ENCODE measurements around the gene CHAF1B. TPM values are rescaled to one million over a fixed set of nuclear protein-coding genes. Genes with fewer than 3 reads are reported as not detected.

Gene CHAF1B
- total RNA-seq, 2 donors from 2014 or later = 23.3 to 30.3 TPM

- Mint-ChIP-seq H3K36me3 (ENCODE audit: low read depth) (no peaks in the 10 kb centered on the region), H3K27ac (no peak overlapping the region), H3K9me3 (no peaks in the 10 kb centered on the region), H3K4me1 (no peaks in the 10 kb centered on the region), H3K4me3 (no peak overlapping the region), H3K27me3 (peaks cover 8% of the 10 kb centered on the region)
- ATAC-seq (replicated peaks) = no peak
Measured at GRCh38 chr21:36454706-36455105, 69.5 kb downstream of the CHAF1B start.

- Mint-ChIP-seq H3K27me3 (peaks cover 8% of the 10 kb centered on the region), H3K4me3 (no peak overlapping the region), H3K36me3 (ENCODE audit: low read depth) (no peaks in the 10 kb centered on the region), H3K27ac (no peak overlapping the region), H3K9me3 (no peaks in the 10 kb centered on the region), H3K4me1 (no peaks in the 10 kb centered on the region)
- ATAC-seq (replicated peaks) = no peak
Measured at GRCh38 chr21:36456729-36457414, 71.7 kb downstream of the CHAF1B start.

GRCh38 chr21:36459098-36459497 lies 73.9 kb downstream of the CHAF1B start:
- Mint-ChIP-seq H3K27me3 (peaks cover 13% of the 10 kb centered on the region), H3K27ac (no peak overlapping the region), H3K36me3 (ENCODE audit: low read depth) (no peaks in the 10 kb centered on the region), H3K4me1 (no peaks in the 10 kb centered on the region), H3K9me3 (no peaks in the 10 kb centered on the region), H3K4me3 (no peak overlapping the region)
- ATAC-seq (replicated peaks) = no peak

GRCh38 chr21:36460866-36461265 lies 75.7 kb downstream of the CHAF1B start:
- peaks cover 5% of the 10 kb centered on the region for H3K27me3 Mint-ChIP-seq
- no peak overlapping the region for H3K27ac Mint-ChIP-seq
- no peaks in the 10 kb centered on the region for H3K9me3 Mint-ChIP-seq
- H3K36me3 Mint-ChIP-seq (ENCODE audit: low read depth) = no peaks in the 10 kb centered on the region
- no peak for ATAC-seq (replicated peaks)
- no peaks in the 10 kb centered on the region for H3K4me1 Mint-ChIP-seq
- no peak overlapping the region for H3K4me3 Mint-ChIP-seq

GRCh38 chr21:36461277-36461917 lies 76.2 kb downstream of the CHAF1B start:
- peaks cover 5% of the 10 kb centered on the region for H3K27me3 Mint-ChIP-seq
- no peaks in the 10 kb centered on the region for H3K9me3 Mint-ChIP-seq
- H3K27ac Mint-ChIP-seq = no peak overlapping the region
- no peaks in the 10 kb centered on the region for H3K4me1 Mint-ChIP-seq
- H3K4me3 Mint-ChIP-seq = no peak overlapping the region
- no peak for ATAC-seq (replicated peaks)
- no peaks in the 10 kb centered on the region for H3K36me3 Mint-ChIP-seq (ENCODE audit: low read depth)

- Mint-ChIP-seq H3K4me3 (no peak overlapping the region), H3K27me3 (peaks cover 7% of the 10 kb centered on the region), H3K4me1 (no peaks in the 10 kb centered on the region), H3K36me3 (ENCODE audit: low read depth) (no peaks in the 10 kb centered on the region), H3K9me3 (no peaks in the 10 kb centered on the region), H3K27ac (no peak overlapping the region)
- no peak for ATAC-seq (replicated peaks)
Measured at GRCh38 chr21:36461918-36462486, 76.8 kb downstream of the CHAF1B start.

- no peak overlapping the region for H3K4me3 Mint-ChIP-seq
- no peaks in the 10 kb centered on the region for H3K36me3 Mint-ChIP-seq (ENCODE audit: low read depth)
- no peaks in the 10 kb centered on the region for H3K9me3 Mint-ChIP-seq
- no peak for ATAC-seq (replicated peaks)
- H3K4me1 Mint-ChIP-seq = no peaks in the 10 kb centered on the region
- no peak overlapping the region for H3K27ac Mint-ChIP-seq
- peaks cover 7% of the 10 kb centered on the region for H3K27me3 Mint-ChIP-seq
Measured at GRCh38 chr21:36463204-36463603, 78.0 kb downstream of the CHAF1B start.

GRCh38 chr21:36463991-36464390 lies 78.8 kb downstream of the CHAF1B start:
- Mint-ChIP-seq H3K27me3 (peaks cover 7% of the 10 kb centered on the region), H3K27ac (no peak overlapping the region), H3K4me1 (no peaks in the 10 kb centered on the region), H3K9me3 (no peaks in the 10 kb centered on the region), H3K4me3 (no peak overlapping the region), H3K36me3 (ENCODE audit: low read depth) (no peaks in the 10 kb centered on the region)
- no peak for ATAC-seq (replicated peaks)

GRCh38 chr21:36464590-36464989 lies 79.4 kb downstream of the CHAF1B start:
- H3K9me3 Mint-ChIP-seq = no peaks in the 10 kb centered on the region

GRCh38 chr21:36465478-36465877 lies 80.3 kb downstream of the CHAF1B start:
- Mint-ChIP-seq H3K27ac (no peak overlapping the region), H3K9me3 (no peaks in the 10 kb centered on the region), H3K36me3 (ENCODE audit: low read depth) (no peaks in the 10 kb centered on the region), H3K4me3 (no peak overlapping the region), H3K27me3 (peaks cover 7% of the 10 kb centered on the region), H3K4me1 (no peaks in the 10 kb centered on the region)
- no peak for ATAC-seq (replicated peaks)

More at GRCh38 chr21:36464590-36464989, 79.4 kb downstream of the CHAF1B start:
- Mint-ChIP-seq H3K4me3 (no peak overlapping the region), H3K27ac (no peak overlapping the region), H3K4me1 (no peaks in the 10 kb centered on the region), H3K27me3 (peaks cover 7% of the 10 kb centered on the region), H3K36me3 (ENCODE audit: low read depth) (no peaks in the 10 kb centered on the region)
- no peak for ATAC-seq (replicated peaks)

GRCh38 chr21:36466061-36466511 lies 80.9 kb downstream of the CHAF1B start:
- H3K27me3 Mint-ChIP-seq = peaks cover 7% of the 10 kb centered on the region
- no peaks in the 10 kb centered on the region for H3K4me1 Mint-ChIP-seq
- H3K27ac Mint-ChIP-seq = no peak overlapping the region
- H3K36me3 Mint-ChIP-seq (ENCODE audit: low read depth) = no peaks in the 10 kb centered on the region
- no peaks in the 10 kb centered on the region for H3K9me3 Mint-ChIP-seq
- ATAC-seq (replicated peaks) = no peak
- no peak overlapping the region for H3K4me3 Mint-ChIP-seq

Other genes starting within 250 kb of the CHAF1B start
- gene DOP1B, start 228.6 kb upstream of the CHAF1B start, total RNA-seq = 10 to 100 TPM; 13.5 to 13.6 TPM
- gene MORC3, start 65.2 kb upstream of the CHAF1B start, total RNA-seq = 10 to 100 TPM; 29.5 to 52.4 TPM
- gene CLDN14, start 94.7 kb downstream of the CHAF1B start, total RNA-seq = under 1 TPM in 1 of 2 donors, not detected in 1; 0.69 TPM

Data from activated T-helper 17 cell treated with anti-CD3 and anti-CD28 coated beads, Interleukin-2, amount 50 U/mL, for 72 hours (primary cell).